ENCODE data around the gene PRKAA1. TPM values are rescaled to one million over a fixed set of nuclear protein-coding genes. Genes with fewer than 3 reads are reported as not detected.
A peak's percentile ranks its signal among the peaks of the same experiment; 100 is the strongest.

Gene PRKAA1
- total RNA-seq, 1 experiment from 2014 or later, result 28.8 TPM

DNA sequence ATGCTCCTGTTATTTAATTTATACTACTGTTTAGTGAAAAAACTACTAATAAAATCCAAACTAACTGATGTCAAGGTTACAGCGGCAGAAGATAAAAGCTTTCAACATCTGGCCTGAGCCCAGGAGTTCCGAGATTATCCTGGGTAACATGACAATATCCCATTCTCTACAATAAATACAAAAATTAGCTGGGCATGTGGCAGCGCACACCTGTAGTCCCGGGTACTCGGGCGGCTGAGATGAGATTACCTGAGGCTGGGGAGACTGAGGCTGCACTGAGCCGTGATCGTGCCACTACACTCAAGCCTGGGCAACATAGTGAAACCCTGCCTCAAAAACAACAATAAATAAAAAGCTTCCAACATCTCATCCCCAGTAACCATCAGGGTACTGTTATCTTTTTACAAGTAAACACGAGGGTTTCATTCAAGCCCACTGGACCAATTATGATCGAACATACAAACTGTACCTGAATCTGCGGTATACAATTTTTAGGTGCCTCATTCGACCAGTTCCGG, 35.6 kb upstream of the PRKAA1 start:
- H2BK120ac ChIP-seq (ENCODE audit: low read depth, low read length, poor library complexity, severe bottlenecking), result no peak overlapping the region
- H3K4me2 ChIP-seq (ENCODE audit: insufficient read depth, insufficient read length, low read length), result peak overlapping the region; percentile 91
- no peaks in the 10 kb centered on the region for H3K27me3 ChIP-seq (ENCODE audit: insufficient read depth, low read length)
- H3K9me3 ChIP-seq (ENCODE audit: control insufficient read depth, low read depth, low read length), result no peaks in the 10 kb centered on the region
- H2AFZ ChIP-seq (ENCODE audit: low read length), result no peak overlapping the region
- H3K23me2 ChIP-seq (ENCODE audit: insufficient read length, low read depth, low read length, poor library complexity, severe bottlenecking), result peaks cover 25% of the 10 kb centered on the region
- no peaks in the 10 kb centered on the region for H4K20me1 ChIP-seq (ENCODE audit: control insufficient read depth, insufficient read depth, insufficient read length)
- H2BK5ac ChIP-seq (ENCODE audit: insufficient read length, low read length), result no peak overlapping the region
- Mint-ChIP-seq H3K9me3 (peaks cover 3 to 6% of the 10 kb centered on the region in 2 experiments; a peak in 2 of 5 replicates), H3K36me3 (ENCODE audit: insufficient read depth in 1 of 3, low read depth in 3 of 3) (peaks cover 59 to 64% (median 63%) of the 10 kb centered on the region in 3 experiments), H3K27ac (peak overlapping the region; percentile 100; a peak in 6 of 7 replicates), H3K4me3 (peak overlapping the region; percentile 100), H3K4me1 (peaks cover 28 to 58% of the 10 kb centered on the region in 2 experiments), H3K27me3 (ENCODE audit: low read depth) (no peaks in the 10 kb centered on the region)
- H3T11ph ChIP-seq (ENCODE audit: low read length), result no peak overlapping the region
- H3K14ac ChIP-seq (ENCODE audit: insufficient read depth, low read length), result no peak overlapping the region
- H4K91ac ChIP-seq (ENCODE audit: insufficient read length, low read depth, low read length), result no peak overlapping the region
- H2BK15ac ChIP-seq (ENCODE audit: low read depth, low read length), result no peak overlapping the region
- no peak for DNase-seq
- H3K27ac ChIP-seq (ENCODE audit: insufficient read length, low read depth, low read length), result peak overlapping the region; percentile 96
- no peaks in the 10 kb centered on the region for H3K79me1 ChIP-seq (ENCODE audit: insufficient read depth, low read depth, low read length, poor library complexity, severe bottlenecking)
- no peak overlapping the region for H3K23ac ChIP-seq (ENCODE audit: insufficient read length, low read depth, low read length)
- peaks cover 13% of the 10 kb centered on the region; the same call in 1 of the 2 replicates for H3K79me2 ChIP-seq (ENCODE audit: insufficient read depth, low read length)
- H4K5ac ChIP-seq (ENCODE audit: insufficient read length, low read depth, low read length), result no peak overlapping the region
- H3K4me1 ChIP-seq (ENCODE audit: insufficient read depth, low read length), result no peaks in the 10 kb centered on the region
- H3K9ac ChIP-seq (ENCODE audit: extremely low read depth, insufficient read length, low read length), result peak overlapping the region; percentile 100
- H3K18ac ChIP-seq (ENCODE audit: insufficient read length, low read depth, low read length), result no peak overlapping the region
- TF ChIP-seq, protein P1, sequence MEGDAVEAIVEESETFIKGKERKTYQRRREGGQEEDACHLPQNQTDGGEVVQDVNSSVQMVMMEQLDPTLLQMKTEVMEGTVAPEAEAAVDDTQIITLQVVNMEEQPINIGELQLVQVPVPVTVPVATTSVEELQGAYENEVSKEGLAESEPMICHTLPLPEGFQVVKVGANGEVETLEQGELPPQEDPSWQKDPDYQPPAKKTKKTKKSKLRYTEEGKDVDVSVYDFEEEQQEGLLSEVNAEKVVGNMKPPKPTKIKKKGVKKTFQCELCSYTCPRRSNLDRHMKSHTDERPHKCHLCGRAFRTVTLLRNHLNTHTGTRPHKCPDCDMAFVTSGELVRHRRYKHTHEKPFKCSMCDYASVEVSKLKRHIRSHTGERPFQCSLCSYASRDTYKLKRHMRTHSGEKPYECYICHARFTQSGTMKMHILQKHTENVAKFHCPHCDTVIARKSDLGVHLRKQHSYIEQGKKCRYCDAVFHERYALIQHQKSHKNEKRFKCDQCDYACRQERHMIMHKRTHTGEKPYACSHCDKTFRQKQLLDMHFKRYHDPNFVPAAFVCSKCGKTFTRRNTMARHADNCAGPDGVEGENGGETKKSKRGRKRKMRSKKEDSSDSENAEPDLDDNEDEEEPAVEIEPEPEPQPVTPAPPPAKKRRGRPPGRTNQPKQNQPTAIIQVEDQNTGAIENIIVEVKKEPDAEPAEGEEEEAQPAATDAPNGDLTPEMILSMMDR (conservative IDR thresholded peaks at IDR 0.05), result no peak
- H3K4ac ChIP-seq (ENCODE audit: low read depth, low read length), result no peak overlapping the region
- H4K8ac ChIP-seq (replicated peaks; ENCODE audit: insufficient read length, low read depth, low read length), result no peak overlapping the region
- no peak overlapping the region for H3K56ac ChIP-seq (ENCODE audit: insufficient read length, low read depth, low read length)
- no peak overlapping the region for H2BK20ac ChIP-seq (ENCODE audit: low read depth, low read length, poor library complexity, severe bottlenecking)
- no peak overlapping the region for H2BK12ac ChIP-seq (ENCODE audit: insufficient read length, low read depth, low read length)
- H2AK5ac ChIP-seq (ENCODE audit: insufficient read length, low read length), result no peak overlapping the region
- no CpG with 5 or more reads among the region's 13 CpGs for WGBS (ENCODE audit: extremely low coverage, insufficient read length, low lambda C conversion rate)
